Activated T-helper 1 cell treated with anti-CD3 and anti-CD28 coated beads, Interleukin-2, amount 50 U/mL, for 16 hours (primary cell): ENCODE results near the gene MARCHF11.

Experiments
- DNase-seq, 2 donors: peaks; one replicate each; pipeline ENCODE4 v3.0.0-alpha.2; 2020; ENCODE audit warnings: low read depth in 1 of 2, low spot score in 1 of 2

The MARCHF11 gene

GRCh38 chr5:16134204-16134603 lies 45.4 kb downstream of the MARCHF11 start:
- DNase-seq, result no peak

- DNase-seq, result no peak
Observed at GRCh38 chr5:16131878-16132277, 47.7 kb downstream of the MARCHF11 start.

GRCh38 chr5:16128944-16129343 lies 50.6 kb downstream of the MARCHF11 start:
- no peak for DNase-seq

GRCh38 chr5:16127865-16128544 lies 51.6 kb downstream of the MARCHF11 start:
- no peak for DNase-seq

GRCh38 chr5:16120579-16120978 lies 59.0 kb downstream of the MARCHF11 start:
- DNase-seq, result no peak

- no peak for DNase-seq
Observed at GRCh38 chr5:16119790-16120189, 59.8 kb downstream of the MARCHF11 start.

GRCh38 chr5:16115140-16115539 lies 64.5 kb downstream of the MARCHF11 start:
- DNase-seq, result no peak

GRCh38 chr5:16108418-16108817 lies 71.2 kb downstream of the MARCHF11 start:
- DNase-seq, result no peak

GRCh38 chr5:16104961-16105360 lies 74.6 kb downstream of the MARCHF11 start:
- DNase-seq, result no peak

GRCh38 chr5:16095612-16096011 lies 84.0 kb downstream of the MARCHF11 start:
- no peak for DNase-seq

- no peak for DNase-seq
Observed at GRCh38 chr5:16090270-16090669, 89.3 kb downstream of the MARCHF11 start.

- no peak for DNase-seq
Observed at GRCh38 chr5:16082982-16083381, 96.6 kb downstream of the MARCHF11 start.

GRCh38 chr5:16082053-16082452 lies 97.5 kb downstream of the MARCHF11 start:
- no peak for DNase-seq

GRCh38 chr5:16081376-16081955 lies 98.1 kb downstream of the MARCHF11 start:
- no peak for DNase-seq

GRCh38 chr5:16076657-16077056 lies 102.9 kb downstream of the MARCHF11 start:
- no peak for DNase-seq

- no peak for DNase-seq
Observed at GRCh38 chr5:16074358-16074757, 105.2 kb downstream of the MARCHF11 start.

GRCh38 chr5:16072616-16073015 lies 107.0 kb downstream of the MARCHF11 start:
- DNase-seq, result no peak

GRCh38 chr5:16067415-16067814 lies 112.2 kb downstream of the MARCHF11 start:
- DNase-seq, result no peak

GRCh38 chr5:16066810-16067209 lies 112.8 kb downstream of the MARCHF11 start:
- DNase-seq, result no peak

- no peak for DNase-seq
Observed at GRCh38 chr5:16066320-16066719, 113.3 kb downstream of the MARCHF11 start.

- DNase-seq, result no peak
Observed at GRCh38 chr5:16065831-16066230, 113.8 kb downstream of the MARCHF11 start.

GRCh38 chr5:16064135-16064893 lies 115.3 kb downstream of the MARCHF11 start:
- no peak for DNase-seq
